PC-9 (cell line): Measurements from ENCODE around the gene PGA5.
"Not testable (repeated sequence)": the region's sequence is repeated elsewhere in the genome, so short reads cannot be mapped to it uniquely, and the experiment has no call there.

Experiments
- CTCF ChIP-seq: fragments of 200-600 bp; sonication (generic); conservative IDR thresholded peaks from 2 replicates; pipeline ENCODE4 v1.6.1; 2017; ENCODE audit warnings: mixed run types, antibody characterized with exemption, mild to moderate bottlenecking, moderate library complexity
- EZH2 ChIP-seq: fragments of 200-600 bp; sonication (generic); IDR thresholded peaks from 2 replicates; pipeline ENCODE4 v1.8.0; 2017; ENCODE audit warnings: antibody characterized with exemption, low read depth

- TF ChIP-seq CTCF, EZH2: not testable (repeated sequence)
These were observed 36.4 kb upstream of the PGA5 start for GRCh38 chr11:61204502-61205059.
